H9 (cell line): ENCODE data around the gene MINDY2. TPM values are rescaled to one million over a fixed set of nuclear protein-coding genes. Genes with fewer than 3 reads are reported as not detected.

Experiments used
- DNase-seq: peaks from one replicate; pipeline ENCODE4 v3.0.0-alpha.2; 2017
- H2AFZ ChIP-seq: one replicate; pipeline ENCODE4 v1.6.1; 2013; ENCODE audit warnings: mild to moderate bottlenecking, low read length, control low read depth, moderate library complexity
- H2AK5ac ChIP-seq: 2 replicates; pipeline ENCODE4 v1.6.1; 2013; ENCODE audit warnings: low read length, control low read depth, mixed read lengths; ENCODE audit not compliant: insufficient read length
- H2BK120ac ChIP-seq: one replicate; pipeline ENCODE4 v1.6.1; 2013; ENCODE audit warnings: low read depth, mild to moderate bottlenecking, low read length, control low read depth, inconsistent platforms; ENCODE audit not compliant: poor library complexity, severe bottlenecking
- H2BK12ac ChIP-seq: 2 replicates; pipeline ENCODE4 v1.6.1; 2013; ENCODE audit warnings: low read length, control low read depth, mixed read lengths, low read depth; ENCODE audit not compliant: insufficient read length
- H2BK15ac ChIP-seq: 2 replicates; pipeline ENCODE4 v1.6.1; 2013; ENCODE audit warnings: low read depth, low read length, control low read depth
- H2BK20ac ChIP-seq: one replicate; pipeline ENCODE4 v1.6.1; 2013; ENCODE audit warnings: low read depth, mild to moderate bottlenecking, low read length, control low read depth, inconsistent platforms; ENCODE audit not compliant: poor library complexity, severe bottlenecking
- H2BK5ac ChIP-seq: 2 replicates; pipeline ENCODE4 v1.6.1; 2013; ENCODE audit warnings: low read length, control low read depth, mixed read lengths; ENCODE audit not compliant: insufficient read length
- H3K14ac ChIP-seq: 2 replicates; pipeline ENCODE4 v1.6.1; 2013; ENCODE audit warnings: low read length, control low read depth; ENCODE audit not compliant: insufficient read depth
- H3K18ac ChIP-seq: 2 replicates; pipeline ENCODE4 v1.6.1; 2013; ENCODE audit warnings: low read depth, mild to moderate bottlenecking, mixed read lengths, low read length, control low read depth; ENCODE audit not compliant: insufficient read length
- H3K23ac ChIP-seq: 2 replicates; pipeline ENCODE4 v1.6.1; 2013; ENCODE audit warnings: low read length, control low read depth, mixed read lengths, low read depth; ENCODE audit not compliant: insufficient read length
- H3K23me2 ChIP-seq: 2 replicates; pipeline ENCODE4 v1.6.1; 2013; ENCODE audit warnings: low read depth, mild to moderate bottlenecking, mixed read lengths, low read length, control low read depth; ENCODE audit not compliant: insufficient read length, poor library complexity, severe bottlenecking
- H3K27ac ChIP-seq: 2 replicates; pipeline ENCODE4 v1.5.1; 2013; ENCODE audit warnings: low read length, control low read depth, mixed read lengths, low read depth; ENCODE audit not compliant: insufficient read length
- H3K27me3 ChIP-seq: 2 replicates; pipeline ENCODE4 v1.6.1; 2013; ENCODE audit warnings: low read length, control low read depth, inconsistent platforms; ENCODE audit not compliant: insufficient read depth
- H3K4ac ChIP-seq: 2 replicates; pipeline ENCODE4 v1.6.1; 2013; ENCODE audit warnings: low read depth, mild to moderate bottlenecking, control low read depth, inconsistent platforms, low read length, moderate library complexity
- H3K4me1 ChIP-seq: 2 replicates; pipeline ENCODE4 v1.6.1; 2013; ENCODE audit warnings: low read length, control low read depth, inconsistent platforms; ENCODE audit not compliant: insufficient read depth
- H3K4me2 ChIP-seq: 2 replicates; pipeline ENCODE4 v1.6.1; 2013; ENCODE audit warnings: low read length, control low read depth, mixed read lengths; ENCODE audit not compliant: insufficient read length, insufficient read depth
- H3K56ac ChIP-seq: 2 replicates; pipeline ENCODE4 v1.6.1; 2013; ENCODE audit warnings: low read depth, mild to moderate bottlenecking, mixed read lengths, low read length, control low read depth; ENCODE audit not compliant: insufficient read length
- H3K79me1 ChIP-seq: 2 replicates; pipeline ENCODE4 v1.6.1; 2013; ENCODE audit warnings: low read depth, mild to moderate bottlenecking, moderate library complexity, low read length, control low read depth, inconsistent platforms; ENCODE audit not compliant: insufficient read depth, poor library complexity, severe bottlenecking
- H3K79me2 ChIP-seq: 2 replicates; pipeline ENCODE4 v1.6.1; 2013; ENCODE audit warnings: low read length, control low read depth, inconsistent platforms; ENCODE audit not compliant: insufficient read depth
- H3K9ac ChIP-seq: 2 replicates; pipeline ENCODE4 v1.6.1; 2013; ENCODE audit warnings: low read length, control low read depth, mixed read lengths; ENCODE audit not compliant: insufficient read length; ENCODE audit errors: extremely low read depth
- H3K9me3 ChIP-seq: one replicate; pipeline ENCODE4 v1.6.1; 2013; ENCODE audit warnings: low read depth, low read length, inconsistent platforms; ENCODE audit not compliant: control insufficient read depth
- H3T11ph ChIP-seq: one replicate; pipeline ENCODE4 v1.6.1; 2013; ENCODE audit warnings: mild to moderate bottlenecking, low read length, control low read depth, inconsistent platforms
- H4K20me1 ChIP-seq: one replicate; pipeline ENCODE4 v1.6.1; 2013; ENCODE audit not compliant: control insufficient read depth, insufficient read length, insufficient read depth
- H4K5ac ChIP-seq: 2 replicates; pipeline ENCODE4 v1.6.1; 2013; ENCODE audit warnings: low read depth, mild to moderate bottlenecking, mixed read lengths, low read length, control low read depth; ENCODE audit not compliant: insufficient read length
- H4K8ac ChIP-seq: replicated peaks from 2 replicates; pipeline ENCODE4 v1.6.1; 2013; ENCODE audit warnings: low read length, control low read depth, mixed read lengths, low read depth; ENCODE audit not compliant: insufficient read length
- H4K91ac ChIP-seq: 2 replicates; pipeline ENCODE4 v1.6.1; 2013; ENCODE audit warnings: low read depth, mild to moderate bottlenecking, moderate library complexity, mixed read lengths, low read length, control low read depth; ENCODE audit not compliant: insufficient read length
- H3K27ac Mint-ChIP-seq, 3 experiments: 2 replicates in 2 of 3; 3 replicates in 1 of 3; pipeline ENCODE4 v1.8.0; 2020 to 2021; ENCODE audit warnings: mixed read lengths in 3 of 3, mild to moderate bottlenecking in 1 of 3, moderate library complexity in 1 of 3
- H3K27me3 Mint-ChIP-seq: 2 replicates; pipeline ENCODE4 v1.8.0; 2021; ENCODE audit warnings: low read depth, mild to moderate bottlenecking, moderate library complexity, mixed read lengths
- H3K36me3 Mint-ChIP-seq, 3 experiments: 2 replicates in 2 of 3; 3 replicates in 1 of 3; pipeline ENCODE4 v1.8.0; 2020 to 2021; ENCODE audit warnings: low read depth in 3 of 3, mixed read lengths in 3 of 3; ENCODE audit not compliant: insufficient read depth in 1 of 3
- H3K4me1 Mint-ChIP-seq, 2 experiments: 2 replicates each; pipeline ENCODE4 v1.8.0; 2020; ENCODE audit warnings: mixed read lengths in 2 of 2
- H3K4me3 Mint-ChIP-seq, 2 experiments: 2 replicates in 1 of 2; 3 replicates in 1 of 2; pipeline ENCODE4 v1.8.0; 2020 to 2021; ENCODE audit warnings: mild to moderate bottlenecking in 2 of 2, mixed read lengths in 2 of 2, moderate library complexity in 1 of 2
- H3K9me3 Mint-ChIP-seq, 2 experiments: 2 replicates in 1 of 2; 3 replicates in 1 of 2; pipeline ENCODE4 v1.8.0; 2020; ENCODE audit warnings: mild to moderate bottlenecking in 2 of 2, mixed read lengths in 2 of 2, moderate library complexity in 1 of 2
- CTCF ChIP-seq: fragments of 200-600 bp; sonication (generic); conservative IDR thresholded peaks from 3 replicates; pipeline ENCODE4 v1.8.0; 2021; ENCODE audit warnings: antibody characterized with exemption, mild to moderate bottlenecking
- WGBS: extraction: QIAGEN DNeasy Blood & Tissue Kit; methylation state at CpG from one replicate; pipeline ENCODE4 v1.1.7; 2013; ENCODE audit warnings: missing lambda C conversion rate, low lambda C conversion rate, mixed read lengths; ENCODE audit not compliant: insufficient read length; ENCODE audit errors: extremely low coverage; 5-methylcytosine and 5-hydroxymethylcytosine counted together
- total RNA-seq: library from RNA; stranded (reverse); gene quantifications from 2 replicates; pipeline ENCODE4 v1.2.1, GENCODE V29; 2021

MINDY2 gene
- total RNA-seq, 1 experiment from 2014 or later, result 32.3 TPM

- Histone ChIP-seq H3K14ac (no peak overlapping the region), H3K27me3 (no peaks in the 10 kb centered on the region), H4K91ac (no peak overlapping the region), H3K27ac (no peak overlapping the region), H2BK15ac (no peak overlapping the region), H2BK5ac (no peak overlapping the region), H3K18ac (no peak overlapping the region), H2BK12ac (no peak overlapping the region), H3K4ac (no peak overlapping the region), H3K9ac (no peak overlapping the region), H2AK5ac (no peak overlapping the region), H3K4me1 (no peaks in the 10 kb centered on the region), H3K4me2 (no peak overlapping the region), H4K5ac (no peak overlapping the region), H3K79me2 (no peaks in the 10 kb centered on the region), H3K23me2 (no peaks in the 10 kb centered on the region), H2BK120ac (no peak overlapping the region), H4K8ac (no peak overlapping the region), H2BK20ac (no peak overlapping the region), H3K79me1 (no peaks in the 10 kb centered on the region), H3K23ac (no peak overlapping the region), H3T11ph (no peak overlapping the region), H3K9me3 (no peaks in the 10 kb centered on the region), H2AFZ (no peak overlapping the region), H3K56ac (no peak overlapping the region), H4K20me1 (no peaks in the 10 kb centered on the region)
- Mint-ChIP-seq H3K36me3 (peaks cover 0 to 6% (median 6%) of the 10 kb centered on the region in 3 experiments; a peak in 4 of 7 replicates), H3K27ac (no peak overlapping the region), H3K4me3 (no peak overlapping the region), H3K9me3 (peaks cover 9 to 10% of the 10 kb centered on the region in 2 experiments; a peak in 4 of 5 replicates), H3K4me1 (0 out of 4 replicates have a peak, but pooled peaks cover 0 to 4% of the 10 kb centered on the region in 2 experiments), H3K27me3 (no peaks in the 10 kb centered on the region)
- no peak for TF ChIP-seq CTCF
- WGBS, result no CpG with 5 or more reads among the region's 1 CpG
- no peak for DNase-seq
Observed at GRCh38 chr15:58761010-58761388, 10.1 kb upstream of the MINDY2 start.
